Measurements from ENCODE around the gene HEATR5A.

DNA sequence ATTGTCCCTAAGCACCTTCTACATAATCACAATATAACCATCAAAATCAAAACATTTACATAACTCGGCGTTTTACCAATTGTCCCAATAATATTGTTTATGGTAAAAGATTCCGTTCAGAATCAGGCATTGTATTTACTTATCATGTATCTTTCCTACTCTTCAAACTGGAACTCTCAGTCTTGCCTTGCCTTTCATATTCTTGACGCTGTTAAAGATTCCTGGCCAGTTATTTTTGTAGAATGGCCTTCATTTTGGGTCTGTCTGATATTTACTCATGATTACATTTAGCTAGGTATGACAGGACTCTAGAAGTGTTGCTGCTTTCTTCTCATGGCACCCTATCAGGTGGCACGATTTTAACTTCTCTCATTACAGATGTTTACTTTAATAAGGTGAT lies 850 bp upstream of the HEATR5A start:
- TF ChIP-seq, protein P1, sequence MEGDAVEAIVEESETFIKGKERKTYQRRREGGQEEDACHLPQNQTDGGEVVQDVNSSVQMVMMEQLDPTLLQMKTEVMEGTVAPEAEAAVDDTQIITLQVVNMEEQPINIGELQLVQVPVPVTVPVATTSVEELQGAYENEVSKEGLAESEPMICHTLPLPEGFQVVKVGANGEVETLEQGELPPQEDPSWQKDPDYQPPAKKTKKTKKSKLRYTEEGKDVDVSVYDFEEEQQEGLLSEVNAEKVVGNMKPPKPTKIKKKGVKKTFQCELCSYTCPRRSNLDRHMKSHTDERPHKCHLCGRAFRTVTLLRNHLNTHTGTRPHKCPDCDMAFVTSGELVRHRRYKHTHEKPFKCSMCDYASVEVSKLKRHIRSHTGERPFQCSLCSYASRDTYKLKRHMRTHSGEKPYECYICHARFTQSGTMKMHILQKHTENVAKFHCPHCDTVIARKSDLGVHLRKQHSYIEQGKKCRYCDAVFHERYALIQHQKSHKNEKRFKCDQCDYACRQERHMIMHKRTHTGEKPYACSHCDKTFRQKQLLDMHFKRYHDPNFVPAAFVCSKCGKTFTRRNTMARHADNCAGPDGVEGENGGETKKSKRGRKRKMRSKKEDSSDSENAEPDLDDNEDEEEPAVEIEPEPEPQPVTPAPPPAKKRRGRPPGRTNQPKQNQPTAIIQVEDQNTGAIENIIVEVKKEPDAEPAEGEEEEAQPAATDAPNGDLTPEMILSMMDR (conservative IDR thresholded peaks at IDR 0.05 in 1 of 2, IDR thresholded peaks at IDR 0.05 in 1 of 2; ENCODE audit: low read depth in 1 of 2, low read length in 2 of 2), result no peak
- no peak for TF ChIP-seq EZH2 (IDR thresholded peaks at IDR 0.05; ENCODE audit: low read length, missing control alignments)

All from fibroblast of lung (primary cell).